GM03348 (cell line): ENCODE results near the gene LAMC3.

Source experiments
- DNase-seq: peaks from one replicate; pipeline ENCODE4 v3.0.0; 2012; ENCODE audit warnings: low spot score

The LAMC3 gene

GRCh38 chr9:131012396-131012917 is 3.5 kb downstream of the LAMC3 start:
- DNase-seq, result no peak

- DNase-seq, result no peak
Observed at GRCh38 chr9:131013015-131013755, 4.2 kb downstream of the LAMC3 start.

GRCh38 chr9:131013771-131014676 is 5.0 kb downstream of the LAMC3 start:
- no peak for DNase-seq

- no peak for DNase-seq
Observed at GRCh38 chr9:131015112-131015511, 6.1 kb downstream of the LAMC3 start.

- no peak for DNase-seq
Observed at GRCh38 chr9:131015876-131016397, 7.0 kb downstream of the LAMC3 start.

- DNase-seq, result no peak
Observed at GRCh38 chr9:131017067-131017466, 8.1 kb downstream of the LAMC3 start.

- DNase-seq, result no peak
Observed at GRCh38 chr9:131018621-131019020, 9.6 kb downstream of the LAMC3 start.

- peak; percentile 62 for DNase-seq
Observed at GRCh38 chr9:131019388-131020239, 10.6 kb downstream of the LAMC3 start.

GRCh38 chr9:131020388-131020787 is 11.4 kb downstream of the LAMC3 start:
- DNase-seq, result peak; percentile 83

- no peak for DNase-seq
Observed at GRCh38 chr9:131020862-131021261, 11.9 kb downstream of the LAMC3 start.

GRCh38 chr9:131021785-131022184 is 12.8 kb downstream of the LAMC3 start:
- no peak for DNase-seq

- no peak for DNase-seq
Observed at GRCh38 chr9:131024978-131025868, 16.2 kb downstream of the LAMC3 start.

GRCh38 chr9:131025953-131026858 is 17.2 kb downstream of the LAMC3 start:
- DNase-seq, result no peak

GRCh38 chr9:131027048-131027871 is 18.3 kb downstream of the LAMC3 start:
- DNase-seq, result no peak

GRCh38 chr9:131027872-131028179 is 18.9 kb downstream of the LAMC3 start:
- DNase-seq, result no peak

- no peak for DNase-seq
Observed at GRCh38 chr9:131028221-131028884, 19.4 kb downstream of the LAMC3 start.

- DNase-seq, result no peak
Observed at GRCh38 chr9:131028931-131029573, 20.1 kb downstream of the LAMC3 start.

GRCh38 chr9:131029574-131029952 is 20.6 kb downstream of the LAMC3 start:
- DNase-seq, result no peak
